ENCODE data around the gene HINT1. TPM values are rescaled to one million over a fixed set of nuclear protein-coding genes. Genes with fewer than 3 reads are reported as not detected.
"Not testable (repeated sequence)": the region's sequence is repeated elsewhere in the genome, so short reads cannot be mapped to it uniquely, and the experiment has no call there.

HINT1 gene
- total and polyA plus RNA-seq, 9 of the 15 experiments (the other 6 are each of a cell fraction or from before 2014, with no cell fraction given): 296 to 1,027 (median 500) TPM

DNA sequence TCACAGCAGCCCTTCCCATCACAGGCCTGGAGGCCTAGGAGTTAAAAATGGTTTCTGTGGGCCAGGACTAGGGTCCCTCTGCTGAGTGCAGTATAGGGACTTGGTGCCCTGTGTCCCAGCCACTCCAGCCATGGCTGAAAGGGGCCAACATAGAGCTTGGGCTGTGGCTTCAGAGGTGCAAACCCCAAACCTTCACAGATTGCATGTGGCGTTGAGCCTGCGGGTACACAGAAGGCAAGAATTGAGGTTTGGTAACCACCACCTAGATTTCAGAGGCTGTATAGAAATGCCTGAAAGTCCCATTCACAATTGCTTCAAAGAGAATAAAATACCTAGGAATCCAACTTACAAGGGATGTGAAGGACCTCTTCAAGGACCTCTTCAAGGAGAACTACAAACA, 37.8 kb downstream of the HINT1 start:
- BruUV-seq (replicated peaks); H3K27me3 ChIP-seq (ENCODE audit: control insufficient read depth in 2 of 2, insufficient read depth in 2 of 2, low read length in 2 of 2); H3K27ac ChIP-seq (ENCODE audit: extremely low read depth, low read depth, low read length); H3K36me3 ChIP-seq (ENCODE audit: control insufficient read depth, insufficient read depth, low read length); CTCF ChIA-PET (ENCODE audit: low intra/inter-chr PET ratio); POLR2A ChIA-PET; H3K9me3 ChIP-seq (replicated peaks; ENCODE audit: control insufficient read depth, insufficient read depth, low read depth, low read length); H3K9me1 ChIP-seq (ENCODE audit: control insufficient read depth, insufficient read depth, low read length); H3K9ac ChIP-seq (ENCODE audit: insufficient read depth in 1 of 2, low read depth in 2 of 2, low read length in 2 of 2); H3K4me1 ChIP-seq (replicated peaks in 1 of 2; ENCODE audit: control insufficient read depth in 2 of 2, insufficient read depth in 2 of 2, low read length in 2 of 2); H3K4me2 ChIP-seq (ENCODE audit: insufficient read depth, low read length); intact Hi-C loops (cut with micrococcal nuclease); in situ Hi-C loops (cut with MboI); H3K4me3 ChIP-seq; H3K79me2 ChIP-seq (ENCODE audit: control insufficient read depth, insufficient read depth, low read length); H4K20me1 ChIP-seq (replicated peaks; ENCODE audit: control insufficient read depth, insufficient read depth, low read length); DNase-seq (ENCODE audit: extremely low read depth in 1 of 4, low spot score in 3 of 4); ATAC-seq; FAIRE-seq; H2AFZ ChIP-seq (ENCODE audit: low read depth, low read length): not testable (repeated sequence)
- 10% methylated on average over 2 of the region's 2 CpGs for WGBS (ENCODE audit: insufficient coverage, low coverage, missing lambda C conversion rate)

DNA sequence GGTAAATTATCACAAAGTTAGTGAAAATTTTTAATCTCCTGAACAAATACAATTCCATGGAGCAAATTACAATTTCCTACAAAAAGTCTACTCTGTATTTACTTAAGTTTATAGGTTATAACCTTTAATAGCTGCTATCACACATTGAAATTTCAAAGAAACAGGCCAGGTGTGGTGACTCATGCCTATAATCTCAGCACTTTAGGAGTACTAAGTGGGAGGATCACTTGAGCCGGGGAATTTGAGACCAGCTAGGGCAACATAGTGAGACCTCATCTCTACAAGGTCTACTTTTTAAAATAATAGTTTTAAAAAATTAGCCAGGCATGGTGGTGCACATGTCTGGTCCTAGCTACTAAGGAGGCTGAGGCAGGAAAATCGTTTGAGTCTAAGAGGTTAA, 50.3 kb downstream of the HINT1 start:
- no peak overlapping the region for H2AFZ ChIP-seq (ENCODE audit: low read depth, low read length)
- no peaks in the 10 kb centered on the region; a peak in 1 of 5 replicates for H3K4me1 ChIP-seq (replicated peaks in 1 of 2; ENCODE audit: control insufficient read depth in 2 of 2, insufficient read depth in 2 of 2, low read length in 2 of 2)
- DNase-seq (ENCODE audit: extremely low read depth in 1 of 4, low spot score in 3 of 4): no peak
- ATAC-seq: no peak
- intact Hi-C loops (cut with micrococcal nuclease): loop anchor here (5.0 to 10.0 kb wide), 6 partner anchors 102 to 1452 kb away; no protein-coding TSS in a partner anchor
- no peaks in the 10 kb centered on the region for H3K36me3 ChIP-seq (ENCODE audit: control insufficient read depth, insufficient read depth, low read length)
- no peak for FAIRE-seq
- in situ Hi-C loops (cut with MboI): no loop called here
- ChIA-PET POLR2A (no interaction called here), CTCF (ENCODE audit: low intra/inter-chr PET ratio) (no interaction called here)
- H3K27me3 ChIP-seq (ENCODE audit: control insufficient read depth in 2 of 2, insufficient read depth in 2 of 2, low read length in 2 of 2): no peaks in the 10 kb centered on the region
- no TSS peak for BruUV-seq (replicated peaks)
- no peaks in the 10 kb centered on the region for H3K79me2 ChIP-seq (ENCODE audit: control insufficient read depth, insufficient read depth, low read length)
- no peaks in the 10 kb centered on the region for H3K9me1 ChIP-seq (ENCODE audit: control insufficient read depth, insufficient read depth, low read length)
- no peak overlapping the region for H3K9ac ChIP-seq (ENCODE audit: insufficient read depth in 1 of 2, low read depth in 2 of 2, low read length in 2 of 2)
- H4K20me1 ChIP-seq (replicated peaks; ENCODE audit: control insufficient read depth, insufficient read depth, low read length): no peaks in the 10 kb centered on the region
- H3K9me3 ChIP-seq (replicated peaks; ENCODE audit: control insufficient read depth, insufficient read depth, low read depth, low read length): no peaks in the 10 kb centered on the region
- no peak overlapping the region for H3K27ac ChIP-seq (ENCODE audit: extremely low read depth, low read depth, low read length)
- no peak overlapping the region for H3K4me2 ChIP-seq (ENCODE audit: insufficient read depth, low read length)
- 0% methylated on average over 2 of the region's 2 CpGs for WGBS (ENCODE audit: insufficient coverage, low coverage, missing lambda C conversion rate)
- H3K4me3 ChIP-seq: no peak overlapping the region
- TF ChIP-seq, protein P1, sequence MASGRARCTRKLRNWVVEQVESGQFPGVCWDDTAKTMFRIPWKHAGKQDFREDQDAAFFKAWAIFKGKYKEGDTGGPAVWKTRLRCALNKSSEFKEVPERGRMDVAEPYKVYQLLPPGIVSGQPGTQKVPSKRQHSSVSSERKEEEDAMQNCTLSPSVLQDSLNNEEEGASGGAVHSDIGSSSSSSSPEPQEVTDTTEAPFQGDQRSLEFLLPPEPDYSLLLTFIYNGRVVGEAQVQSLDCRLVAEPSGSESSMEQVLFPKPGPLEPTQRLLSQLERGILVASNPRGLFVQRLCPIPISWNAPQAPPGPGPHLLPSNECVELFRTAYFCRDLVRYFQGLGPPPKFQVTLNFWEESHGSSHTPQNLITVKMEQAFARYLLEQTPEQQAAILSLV (tag; IDR thresholded peaks at IDR 0.05): no peak
- TF ChIP-seq JUND (IDR thresholded peaks at IDR 0.05; ENCODE audit: borderline replicate concordance, low read depth, low read length): 0 out of 2 replicates have a peak, but pooled peaks have one; percentile 10
- no peak for TF ChIP-seq JUND (tag; IDR thresholded peaks at IDR 0.05; ENCODE audit: borderline replicate concordance, low read depth, low read length)
- no peak for TF ChIP-seq ZNF75A (CRISPR knock-in tag; IDR thresholded peaks at IDR 0.05)

All from K562 (cell line).